ENCODE results near the gene AKNA. TPM values are rescaled to one million over a fixed set of nuclear protein-coding genes. Genes with fewer than 3 reads are reported as not detected.

The AKNA gene
- polyA plus RNA-seq, 1 of the 3 experiments (the other 2 are of a cell fraction): 0.84 TPM

- Histone ChIP-seq H2AFZ (ENCODE audit: low read depth) (no peak overlapping the region), H3K4me1 (ENCODE audit: control insufficient read depth in 1 of 2, insufficient read depth in 2 of 2, low read depth in 1 of 2, low read length in 1 of 2) (peaks cover 0 to 5% of the 10 kb centered on the region in 2 experiments; a peak in 1 of 4 replicates), H3K4me2 (no peak overlapping the region), H3F3A (replicated peaks; ENCODE audit: insufficient read depth) (no peaks in the 10 kb centered on the region), H3K9me3 (no peaks in the 10 kb centered on the region), H3K4me3 (ENCODE audit: low read depth in 2 of 2, low read length in 1 of 2) (no peak overlapping the region), H3K27ac (ENCODE audit: low read depth in 2 of 2, low read length in 1 of 2) (no peak overlapping the region), H3K27me3 (ENCODE audit: insufficient read depth) (no peaks in the 10 kb centered on the region), H4K20me1 (ENCODE audit: insufficient read depth) (no peaks in the 10 kb centered on the region), H3K9ac (no peak overlapping the region), H3K79me2 (ENCODE audit: insufficient read depth) (no peaks in the 10 kb centered on the region), H3K36me3 (replicated peaks in 1 of 2; ENCODE audit: control insufficient read depth in 1 of 2, insufficient read depth in 2 of 2, low read length in 1 of 2) (peaks cover 0 to 3% of the 10 kb centered on the region in 2 experiments), H3K9me2 (no peaks in the 10 kb centered on the region)
- CTCF ChIA-PET: interaction anchor here (0.7 to 1.2 kb wide), 5 partner anchors 62 to 231 kb away, joined by 3 to 4 read pairs (median 4); partner anchors contain the start of genes COL27A1 and KIF12
- WGBS (ENCODE audit: low lambda C conversion rate): 89% methylated on average over 4 of the region's 4 CpGs
- POLR2A ChIA-PET: no interaction called here
- TF ChIP-seq EP300 (IDR thresholded peaks at IDR 0.05; ENCODE audit: borderline replicate concordance in 1 of 2, low read depth in 1 of 2, low read length in 1 of 2) (no peak), TCF12 (IDR thresholded peaks at IDR 0.05) (no peak), GABPA (IDR thresholded peaks at IDR 0.05; ENCODE audit: low read depth) (no peak), RXRA (IDR thresholded peaks at IDR 0.05; ENCODE audit: borderline replicate concordance, low read depth) (no peak), CHD2 (IDR thresholded peaks at IDR 0.05; ENCODE audit: low read length, partially characterized antibody) (no peak), RCOR1 (IDR thresholded peaks at IDR 0.05; ENCODE audit: low read length) (no peak), FOXJ3 (CRISPR knock-in tag; IDR thresholded peaks at IDR 0.05) (no peak), POLR2AphosphoS5 (IDR thresholded peaks at IDR 0.05; ENCODE audit: low read depth, low read length) (no peak), FOSL2 (IDR thresholded peaks at IDR 0.05; ENCODE audit: borderline replicate concordance, low read depth) (no peak), GATA2 (CRISPR knock-in tag; IDR thresholded peaks at IDR 0.05) (no peak)
- no peak for DNase-seq
Measured at GRCh38 chr9:114303977-114304376, 83.8 kb downstream of the AKNA start.

GRCh38 chr9:114303571-114303970 lies 84.2 kb downstream of the AKNA start:
- 88% methylated on average over 5 of the region's 5 CpGs for WGBS (ENCODE audit: low lambda C conversion rate)
- CTCF ChIA-PET: interaction anchor here (0.7 to 1.2 kb wide), 5 partner anchors 61 to 230 kb away, joined by 3 to 4 read pairs (median 4); partner anchors contain the start of genes COL27A1 and KIF12
- peaks cover 0 to 5% of the 10 kb centered on the region in 2 experiments; a peak in 1 of 4 replicates for H3K4me1 ChIP-seq (ENCODE audit: control insufficient read depth in 1 of 2, insufficient read depth in 2 of 2, low read depth in 1 of 2, low read length in 1 of 2)
- H3K4me3 ChIP-seq (ENCODE audit: low read depth in 2 of 2, low read length in 1 of 2): no peak overlapping the region
- no peaks in the 10 kb centered on the region for H3K9me3 ChIP-seq
- TF ChIP-seq USF2 (IDR thresholded peaks at IDR 0.05; ENCODE audit: borderline replicate concordance, low read depth, low read length): no peak
- TF ChIP-seq POLR2AphosphoS5 (IDR thresholded peaks at IDR 0.05; ENCODE audit: low read depth, low read length): no peak
- TF ChIP-seq EP300 (IDR thresholded peaks at IDR 0.05; ENCODE audit: borderline replicate concordance in 1 of 2, low read depth in 1 of 2, low read length in 1 of 2): no peak
- no peak for TF ChIP-seq USF1 (IDR thresholded peaks at IDR 0.05; ENCODE audit: borderline replicate concordance, low read depth)
- no peak for TF ChIP-seq ELF1 (IDR thresholded peaks at IDR 0.05)
- no peak for TF ChIP-seq EZH2phosphoT487 (IDR thresholded peaks at IDR 0.05; ENCODE audit: borderline replicate concordance, low read depth)
- H3K79me2 ChIP-seq (ENCODE audit: insufficient read depth): no peaks in the 10 kb centered on the region
- no peaks in the 10 kb centered on the region for H3K27me3 ChIP-seq (ENCODE audit: insufficient read depth)
- H3K9ac ChIP-seq: no peak overlapping the region
- no peak overlapping the region for H3K27ac ChIP-seq (ENCODE audit: low read depth in 2 of 2, low read length in 1 of 2)
- POLR2A ChIA-PET: no interaction called here
- no peak overlapping the region for H2AFZ ChIP-seq (ENCODE audit: low read depth)
- no peaks in the 10 kb centered on the region for H3K9me2 ChIP-seq
- no peaks in the 10 kb centered on the region for H4K20me1 ChIP-seq (ENCODE audit: insufficient read depth)
- H3K36me3 ChIP-seq (replicated peaks in 1 of 2; ENCODE audit: control insufficient read depth in 1 of 2, insufficient read depth in 2 of 2, low read length in 1 of 2): peaks cover 0 to 7% of the 10 kb centered on the region in 2 experiments
- no peaks in the 10 kb centered on the region for H3F3A ChIP-seq (replicated peaks; ENCODE audit: insufficient read depth)
- DNase-seq: no peak
- no peak overlapping the region for H3K4me2 ChIP-seq
